Kidney glomerular epithelial cell (primary cell): Measurements from ENCODE around the gene ITPRID1.

Source experiments
- DNase-seq: peaks from one replicate; lab custom pipeline; 2025; lab: John Stamatoyannopoulos, UW

ITPRID1 gene

DNA sequence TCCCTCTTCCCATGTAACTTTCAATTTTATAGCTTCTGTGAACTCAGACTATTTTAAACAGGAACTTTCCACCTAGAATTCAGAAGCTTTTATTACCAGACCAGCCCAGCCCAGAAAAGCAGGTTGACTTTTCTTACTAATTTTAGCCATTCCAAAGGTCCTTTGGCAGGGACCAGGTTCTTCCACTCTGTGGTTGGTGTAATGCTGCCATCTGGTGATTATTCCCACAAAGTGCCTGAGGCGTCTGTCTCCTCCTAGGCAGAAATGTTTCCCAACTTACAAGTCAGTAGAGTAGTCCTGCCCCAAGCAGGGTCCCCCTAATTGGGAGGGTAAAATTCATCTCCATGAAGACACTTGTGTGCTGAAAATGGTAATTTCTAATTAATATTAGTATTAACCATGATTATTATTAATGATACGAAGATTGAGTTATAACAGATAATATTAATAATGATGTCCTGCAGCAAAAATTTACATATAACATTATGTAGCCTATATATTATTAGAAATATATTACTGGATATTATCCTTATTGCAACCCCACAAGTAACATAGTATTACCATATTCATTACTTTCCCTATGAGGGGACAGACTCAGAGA, 120.1 kb downstream of the ITPRID1 start:
- peak; percentile 79 for DNase-seq

DNA sequence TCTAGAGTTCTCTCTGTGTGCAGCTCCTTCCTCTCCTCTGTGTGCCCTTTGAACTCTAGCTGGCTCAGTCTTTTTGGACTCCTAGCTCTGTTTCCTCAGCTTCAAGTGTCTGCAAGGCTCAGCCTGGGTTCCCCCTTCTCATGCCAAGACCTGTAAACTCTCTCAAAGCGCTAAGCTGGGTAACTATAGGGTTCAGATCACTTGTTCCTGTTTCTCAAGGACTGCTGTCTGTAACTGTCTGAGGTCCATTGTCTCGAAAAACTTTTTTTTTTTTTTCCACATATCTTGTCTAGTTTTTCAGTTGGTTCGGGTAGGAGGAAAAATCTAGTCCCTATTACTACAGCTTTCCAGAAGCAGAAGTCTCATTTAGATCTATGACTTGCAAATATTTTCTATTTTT, 126.5 kb downstream of the ITPRID1 start:
- DNase-seq = no peak

DNA sequence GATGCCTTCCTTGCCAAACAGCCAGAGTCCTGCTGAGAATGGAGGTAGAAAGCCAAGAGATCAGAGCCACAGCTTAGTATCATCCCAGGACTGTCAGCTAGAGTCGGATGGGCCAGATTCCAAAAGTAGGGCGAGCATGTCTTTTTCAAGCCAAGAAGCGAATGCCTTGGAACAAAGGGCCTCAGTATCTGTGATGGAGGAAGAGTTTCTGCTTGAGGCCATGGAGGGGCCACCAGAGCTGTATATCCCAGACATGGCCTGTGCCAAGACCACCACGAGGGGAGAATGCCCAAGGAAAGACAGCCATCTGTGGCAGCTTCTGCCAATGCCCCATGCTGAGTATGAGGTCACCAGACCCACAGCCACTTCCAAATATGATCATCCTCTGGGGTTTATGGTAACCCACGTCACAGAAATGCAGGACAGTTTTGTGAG, 128.8 kb downstream of the ITPRID1 start:
- no peak for DNase-seq

DNA sequence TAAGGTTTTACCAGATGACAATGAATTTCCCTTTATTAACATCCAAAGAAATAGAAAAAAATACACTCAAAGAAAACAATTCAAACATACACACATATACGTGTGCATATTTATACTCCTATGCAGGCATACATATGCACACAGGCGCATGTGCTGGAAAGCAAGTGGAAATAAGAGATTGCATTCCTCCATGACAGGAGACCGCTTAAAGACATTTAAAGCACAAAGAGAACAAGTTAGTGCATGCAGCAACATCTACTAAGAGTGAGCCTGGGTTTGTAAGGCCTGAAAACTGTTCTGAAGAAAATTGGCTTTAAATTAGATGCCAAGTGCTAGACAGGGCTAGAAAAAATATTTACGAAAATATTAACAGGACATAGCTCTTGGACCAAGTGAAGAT, 133.1 kb downstream of the ITPRID1 start:
- no peak for DNase-seq

DNA sequence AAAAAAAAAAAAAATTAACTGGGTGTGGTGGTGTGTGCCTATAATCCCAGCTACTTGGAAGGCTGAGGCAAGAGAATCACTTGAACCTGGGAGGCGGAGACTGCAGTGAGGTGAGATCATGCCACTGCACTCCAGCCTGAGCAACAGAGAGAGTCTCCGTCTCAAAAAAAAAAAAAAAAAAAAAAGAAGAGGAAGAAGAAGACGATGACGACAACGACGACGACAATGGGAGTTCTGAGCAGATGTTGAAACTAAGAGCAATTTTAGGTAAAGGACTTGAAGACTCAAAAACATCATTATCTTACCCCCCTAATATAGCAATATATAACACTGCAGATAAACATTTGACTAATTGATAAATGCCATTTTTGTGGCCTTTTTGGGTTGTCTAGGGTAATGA, 133.6 kb downstream of the ITPRID1 start:
- DNase-seq = no peak

DNA sequence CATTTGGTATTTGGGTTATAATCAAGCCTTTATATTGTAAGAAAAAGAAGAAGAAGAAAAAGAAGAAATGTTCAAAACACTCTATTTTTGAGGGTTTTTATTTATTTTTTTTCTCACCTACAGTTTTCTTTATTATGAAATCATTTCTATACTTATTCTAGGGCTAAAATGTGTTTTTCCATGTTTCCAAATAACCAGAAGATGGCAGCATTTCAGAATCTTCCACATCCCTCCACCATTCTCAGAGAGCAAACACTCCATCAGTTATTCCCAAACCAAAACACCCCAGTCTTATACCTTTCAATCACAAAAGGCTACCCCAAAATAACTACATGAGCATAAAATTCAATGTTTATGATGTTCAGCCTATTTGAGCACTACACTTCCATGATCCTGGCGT, 134.4 kb downstream of the ITPRID1 start:
- DNase-seq = peak; percentile 16

DNA sequence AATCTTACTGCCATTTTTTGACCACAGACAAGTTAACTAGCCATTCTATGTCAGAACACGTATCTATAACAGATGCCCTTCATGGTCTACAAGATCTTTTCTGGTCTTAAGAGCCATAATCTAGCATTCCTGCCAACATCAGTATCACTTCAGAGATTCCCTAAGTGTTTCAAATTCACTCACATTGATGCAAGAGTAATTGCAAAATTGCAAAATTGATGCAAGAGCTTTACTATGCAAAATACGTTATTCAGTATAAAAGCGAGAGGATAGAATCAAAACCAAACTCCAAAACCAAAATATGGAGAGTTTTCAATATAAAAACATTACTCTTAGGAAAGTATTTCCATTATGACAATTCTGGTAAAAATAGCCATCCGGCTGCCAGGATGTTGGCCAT, 135.0 kb downstream of the ITPRID1 start:
- no peak for DNase-seq

DNA sequence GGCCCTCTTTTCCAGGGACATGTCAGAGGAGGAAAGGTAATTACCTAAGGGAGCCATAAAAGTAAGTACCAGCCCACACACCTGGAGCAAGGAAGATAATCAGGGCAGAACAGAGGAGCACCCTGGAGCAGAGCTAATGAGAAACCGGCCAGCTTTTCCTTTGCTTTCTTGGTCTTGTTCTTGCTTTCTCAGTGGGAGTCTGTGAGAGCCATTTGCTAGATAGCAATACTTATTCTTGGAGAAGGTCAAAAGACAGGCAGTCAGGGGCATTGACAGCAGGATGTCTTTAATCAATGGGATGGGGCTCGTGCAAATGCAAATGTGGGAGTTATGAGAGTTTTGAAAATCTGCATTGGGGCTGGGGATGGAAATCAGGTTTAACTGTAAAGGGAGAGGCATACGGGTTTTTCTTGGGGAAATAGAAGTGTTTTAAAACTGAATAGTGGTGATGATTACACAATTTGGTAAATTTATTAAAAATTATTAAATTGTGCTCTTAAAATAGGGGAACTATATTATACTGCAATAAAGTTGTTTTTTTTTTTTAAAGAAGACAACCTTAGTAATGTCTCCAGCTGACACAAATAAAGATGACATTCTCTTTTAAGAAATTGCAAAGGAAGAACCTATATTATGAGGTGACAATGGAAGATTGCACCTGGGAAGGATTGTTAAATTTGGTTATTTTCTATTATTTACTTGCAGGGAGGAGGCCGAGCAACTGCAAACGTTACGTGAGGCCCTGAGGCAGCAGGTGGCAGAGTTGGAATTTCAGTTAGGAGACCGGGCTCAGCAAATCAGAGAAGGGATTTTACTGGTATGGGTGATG, 137.6 kb downstream of the ITPRID1 start:
- DNase-seq = no peak

DNA sequence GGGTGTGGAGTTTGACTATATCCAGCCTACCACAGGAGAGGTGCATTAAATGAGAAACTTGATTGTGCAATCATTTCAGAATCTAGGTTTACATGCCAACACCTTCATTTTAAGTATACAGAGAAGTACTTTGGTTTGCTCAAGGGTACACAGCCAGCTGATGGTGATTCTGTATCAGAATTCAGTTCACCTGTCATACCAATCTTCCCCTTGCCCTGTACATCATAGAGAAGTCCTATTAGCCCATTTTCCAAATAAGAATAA, 138.1 kb downstream of the ITPRID1 start:
- no peak for DNase-seq

DNA sequence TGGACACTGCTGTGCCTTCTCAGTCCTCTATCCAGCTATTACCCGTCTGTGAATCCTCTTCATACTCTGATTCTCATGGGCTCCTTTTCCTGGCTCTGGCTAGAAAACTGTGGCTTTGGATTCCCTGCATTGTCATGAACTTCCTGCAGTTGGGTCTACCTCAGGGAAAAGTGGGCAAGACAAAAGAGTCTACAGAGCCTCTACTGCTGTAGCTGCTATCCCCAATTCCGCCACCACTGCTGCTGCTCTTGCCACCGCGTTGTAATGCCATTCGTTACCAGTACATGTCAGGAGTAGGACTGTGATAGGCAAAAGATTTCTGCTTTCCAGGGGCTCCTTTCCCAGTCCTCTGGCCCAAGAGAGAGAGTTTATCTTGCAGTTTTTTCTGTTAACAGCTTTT, 149.2 kb downstream of the ITPRID1 start:
- no peak for DNase-seq

DNA sequence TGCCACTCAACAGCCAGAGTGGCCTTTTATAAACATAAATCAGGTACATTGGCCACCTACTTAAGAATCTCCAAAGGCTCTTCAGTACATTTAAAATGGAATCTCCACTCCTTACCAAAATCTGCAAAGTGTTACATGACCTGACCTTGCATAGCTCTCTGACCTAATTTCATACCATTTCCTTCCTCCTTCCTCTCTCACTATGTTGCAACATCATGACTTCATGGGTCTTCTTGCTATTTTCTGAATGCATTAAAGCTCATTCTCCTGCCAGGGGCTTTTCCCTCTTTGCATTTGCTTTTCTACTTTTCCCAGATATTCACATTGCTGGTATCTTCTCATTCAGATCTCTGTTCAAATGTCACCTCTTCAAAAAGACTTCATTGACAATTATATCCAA, 151.0 kb downstream of the ITPRID1 start:
- no peak for DNase-seq

DNA sequence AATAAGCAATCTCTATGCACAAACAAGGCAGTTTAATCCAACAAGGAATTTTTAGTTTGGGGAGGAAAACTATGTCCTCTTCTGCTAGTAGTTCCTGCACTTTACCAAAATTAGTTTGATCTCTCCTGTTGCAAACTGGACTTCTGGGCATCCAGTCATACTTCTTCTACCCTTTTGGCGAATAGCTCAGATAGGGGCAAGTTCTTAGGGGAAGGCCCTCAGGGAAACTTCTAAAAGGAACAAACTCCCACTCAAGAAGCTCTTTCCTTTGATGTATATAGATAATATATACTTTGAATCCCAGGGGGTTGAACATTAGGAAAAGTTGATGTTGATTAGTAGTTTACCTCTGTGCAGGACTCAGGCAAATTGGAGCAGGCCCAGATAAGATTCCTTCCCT, 151.7 kb downstream of the ITPRID1 start:
- DNase-seq = no peak

DNA sequence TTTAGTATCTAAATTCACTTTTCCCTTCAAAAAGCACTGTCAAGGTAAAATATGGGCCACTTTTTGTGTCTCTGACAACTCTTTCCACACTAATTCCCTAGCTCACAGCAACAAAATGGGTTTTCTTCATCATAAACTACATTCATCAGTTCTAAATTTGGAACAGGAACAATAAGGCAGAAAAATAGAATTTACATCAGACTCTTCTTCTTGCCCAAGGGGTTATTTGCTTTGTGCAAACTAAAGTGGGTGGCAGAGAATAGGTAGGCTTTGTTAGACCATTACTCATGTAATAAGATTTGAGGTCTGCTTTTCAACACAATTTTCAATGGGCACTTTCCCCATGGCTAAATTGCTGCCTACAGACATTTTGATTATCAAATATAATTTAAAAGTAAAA, 155.6 kb downstream of the ITPRID1 start:
- DNase-seq = no peak

DNA sequence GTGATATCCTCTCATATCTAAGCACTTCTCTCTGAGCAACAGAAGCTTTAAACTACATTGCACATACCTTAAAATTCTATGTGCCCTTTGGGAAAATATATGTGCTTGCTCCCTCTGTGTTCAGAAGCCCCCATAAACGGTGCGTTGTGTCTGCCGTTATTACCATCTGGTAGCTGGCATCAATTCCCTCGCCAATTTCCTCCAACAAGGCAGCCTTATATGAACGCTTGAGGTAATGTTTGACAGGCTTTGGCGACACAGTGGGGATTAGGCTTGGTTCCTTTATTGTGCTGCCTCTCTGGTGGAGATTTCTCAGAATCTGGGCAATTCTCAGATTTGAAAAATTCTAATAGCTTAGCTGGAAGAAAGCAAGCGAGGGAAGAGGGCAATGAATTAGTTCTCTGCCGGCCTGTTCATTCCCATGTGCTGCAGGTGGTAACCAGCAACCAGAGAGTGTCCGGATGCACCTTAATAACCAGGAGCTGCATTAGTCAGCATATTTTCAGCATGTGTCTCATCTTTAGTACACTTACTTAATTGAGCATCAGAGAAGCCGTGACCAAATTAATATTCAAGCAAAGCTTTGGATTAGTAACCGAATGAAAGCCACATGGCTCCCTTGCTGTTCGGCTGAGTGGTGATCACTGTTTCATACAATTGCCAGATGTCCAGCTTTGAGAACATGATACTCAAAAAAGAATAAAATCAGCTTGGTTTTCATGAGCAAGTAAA, 165.8 kb downstream of the ITPRID1 start:
- DNase-seq = no peak

DNA sequence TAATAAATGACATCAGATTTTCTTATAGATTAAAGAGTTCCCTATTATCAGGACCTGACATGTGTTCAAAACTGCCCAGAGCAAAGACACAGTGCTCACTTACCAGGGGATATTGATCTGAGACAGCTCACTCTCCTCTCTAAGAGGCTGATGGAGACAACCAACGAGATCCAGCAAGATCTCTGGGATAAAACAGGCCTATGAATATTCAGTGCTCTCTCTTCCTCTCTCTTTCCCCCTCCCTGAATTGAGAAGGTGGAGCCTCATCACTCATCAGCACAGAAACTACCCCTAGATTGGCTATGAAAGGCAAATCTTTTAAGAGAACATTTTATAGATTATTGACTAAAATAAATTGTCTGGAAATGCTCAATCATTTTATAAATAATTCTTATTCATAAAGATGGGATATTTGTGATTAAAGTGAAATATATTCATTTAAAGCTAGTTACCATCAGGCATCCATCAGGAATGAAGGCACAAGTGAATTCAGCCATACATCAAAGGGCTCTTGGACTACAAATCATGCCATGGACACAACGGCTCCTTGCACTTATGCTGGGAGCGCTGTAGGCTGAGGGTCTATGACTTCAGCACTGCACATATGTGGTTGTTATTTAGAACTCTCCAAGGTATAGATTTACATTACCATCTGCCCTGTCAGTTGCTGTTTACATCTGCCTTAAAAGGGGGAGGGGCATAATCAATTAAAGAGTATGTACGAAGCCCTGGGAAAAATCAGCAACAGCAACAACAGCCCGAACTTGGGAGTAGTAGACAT, 169.7 kb downstream of the ITPRID1 start:
- DNase-seq = no peak

DNA sequence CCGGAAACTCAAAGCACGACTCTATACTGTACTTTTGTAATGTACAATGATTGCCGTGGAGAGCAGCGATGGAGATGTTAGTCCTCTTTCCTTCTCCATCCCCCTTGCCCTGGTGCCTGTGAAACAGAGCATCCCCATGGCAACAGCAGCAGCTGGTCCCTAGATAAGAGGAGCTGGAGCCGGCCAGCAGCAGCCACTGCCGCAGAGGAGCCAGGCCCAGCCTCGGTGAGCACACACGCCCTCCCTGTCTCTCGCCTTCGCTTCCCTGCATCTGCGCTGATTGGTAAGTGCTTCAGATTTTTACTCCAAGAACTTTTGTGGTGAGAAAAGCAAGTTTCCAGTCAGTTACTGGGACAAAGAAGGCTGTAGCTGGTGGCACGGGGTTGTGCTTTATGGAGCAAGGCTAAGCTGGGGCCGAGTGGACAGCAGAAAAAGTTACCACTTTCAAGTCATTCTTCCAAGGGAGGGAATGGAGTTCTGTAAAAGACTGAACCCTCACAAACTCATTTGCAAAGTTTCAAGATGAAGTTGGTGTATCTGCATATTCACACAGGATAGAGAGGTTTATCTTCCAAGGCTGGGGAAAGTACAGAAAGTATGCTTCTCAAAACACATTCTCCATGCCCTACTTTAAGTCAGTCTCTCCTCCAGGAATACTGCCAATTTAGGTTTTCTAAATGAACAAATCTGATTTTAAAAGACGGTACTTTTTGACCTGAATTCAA, 173.3 kb downstream of the ITPRID1 start, which contains the start of gene PPP1R17:
PPP1R17 (plus strand) TSS at position 192 of the 725 bp plus-strand sequence. CDS start 5,227 bp downstream, outside the sequence.
- DNase-seq = no peak

DNA sequence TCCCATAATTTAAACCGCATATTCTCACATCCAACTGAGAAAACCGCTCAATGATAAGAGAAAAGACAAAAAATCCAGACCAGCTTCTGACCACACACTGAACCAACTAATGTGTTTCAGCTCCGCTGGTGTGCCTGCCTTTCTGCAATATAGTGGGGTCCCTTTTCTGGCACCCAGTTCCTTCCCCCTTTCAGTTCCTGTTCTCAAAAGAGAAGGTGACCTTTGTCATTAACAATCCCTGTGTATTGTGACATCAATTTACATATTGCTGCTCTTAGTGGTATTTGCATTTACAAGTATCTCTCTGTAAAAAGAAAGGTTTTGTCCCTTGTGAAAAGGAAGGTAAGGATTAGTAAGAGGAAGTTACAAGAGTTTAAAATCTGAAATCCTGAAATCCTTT, 174.5 kb downstream of the ITPRID1 start:
- DNase-seq = no peak

DNA sequence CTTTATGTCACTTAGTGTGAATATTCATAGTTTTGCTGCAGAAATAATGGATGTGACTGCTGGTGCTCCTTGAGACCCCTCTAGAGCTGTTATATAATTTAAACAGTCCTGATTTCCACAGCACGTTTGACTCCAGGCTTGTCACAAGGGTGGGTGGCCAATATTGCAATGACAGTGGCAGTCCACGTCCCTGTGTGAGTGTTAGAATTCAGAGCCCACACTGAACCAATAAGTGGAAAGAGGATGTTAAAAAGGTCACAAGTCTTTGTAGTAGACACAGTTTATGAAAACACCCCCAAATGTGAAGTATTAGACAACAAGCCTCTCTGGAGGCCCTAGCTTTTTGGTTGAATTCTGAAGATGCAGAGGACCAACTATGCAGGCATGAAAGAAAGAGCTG, 175.1 kb downstream of the ITPRID1 start:
- no peak for DNase-seq

DNA sequence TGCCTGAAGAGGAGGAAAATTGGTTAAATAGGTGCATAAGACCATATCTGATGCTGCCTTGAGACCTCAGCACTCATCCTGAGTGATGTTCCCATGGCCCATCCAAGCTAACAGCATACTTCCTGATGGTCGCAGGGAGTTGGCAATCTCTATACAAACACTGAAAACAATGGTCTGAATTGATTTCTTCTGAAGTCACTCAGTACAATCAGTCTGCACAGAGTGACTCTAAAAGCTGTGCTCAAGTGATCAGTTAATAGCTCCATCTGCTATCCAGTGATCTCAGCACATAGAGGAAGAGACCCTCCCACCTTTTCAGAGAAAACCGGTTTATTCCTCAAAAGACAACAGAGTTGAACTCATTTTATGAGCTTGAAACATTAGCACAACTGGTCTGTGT, 177.0 kb downstream of the ITPRID1 start:
- no peak for DNase-seq

DNA sequence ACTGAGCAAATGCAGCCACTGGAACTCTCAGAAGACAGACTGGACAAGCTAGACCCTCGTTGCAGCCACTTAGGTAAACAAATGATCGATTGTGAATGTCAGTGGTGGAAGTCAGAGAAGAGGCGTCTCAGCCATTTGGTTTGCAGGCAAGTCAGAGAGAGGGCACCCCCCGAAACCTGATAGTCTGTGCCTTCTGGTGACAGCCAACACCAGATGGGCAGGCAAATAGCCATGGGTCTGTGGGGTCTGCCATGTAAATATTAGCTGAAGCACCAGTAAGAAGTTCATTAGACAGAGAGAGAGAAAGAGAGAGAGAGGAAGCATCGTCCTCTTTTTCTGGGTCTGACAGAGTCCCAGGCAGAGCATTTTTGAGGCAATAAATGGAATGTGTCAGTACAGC, 178.6 kb downstream of the ITPRID1 start:
- no peak for DNase-seq

DNA sequence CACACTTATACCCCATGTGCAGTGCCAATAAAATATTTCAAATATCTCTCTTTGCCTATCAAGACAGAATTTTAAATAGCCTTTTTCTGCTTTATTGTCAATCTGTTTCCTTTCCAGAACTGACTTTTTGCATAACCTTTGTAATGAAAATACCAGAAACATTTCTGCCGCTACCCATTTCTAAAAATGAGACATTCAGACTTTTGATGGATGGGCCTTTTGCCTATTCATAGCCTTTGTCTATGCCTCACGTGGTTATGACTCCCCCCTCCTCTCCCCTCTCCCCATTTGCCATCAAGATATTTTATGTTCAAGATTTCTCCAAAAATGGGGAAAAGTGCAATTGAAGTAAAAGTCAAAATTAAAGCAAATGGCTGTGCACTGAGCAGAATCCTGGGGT, 179.0 kb downstream of the ITPRID1 start:
- DNase-seq = no peak
